Mesendoderm (in vitro differentiated cells): Measurements from ENCODE around the gene STK4.
A peak's percentile ranks its signal among the peaks of the same experiment; 100 is the strongest.

Experiments used
- DNase-seq: peaks from one replicate; pipeline ENCODE4 v3.0.0; 2013
- H2AK5ac ChIP-seq: 2 replicates; pipeline ENCODE4 v1.6.1; 2013; ENCODE audit warnings: low read length, inconsistent platforms
- H2BK120ac ChIP-seq: 2 replicates; pipeline ENCODE4 v1.6.1; 2013; ENCODE audit warnings: low read depth, mild to moderate bottlenecking, low read length, moderate library complexity, mixed read lengths
- H2BK15ac ChIP-seq: replicated peaks from 2 replicates; pipeline ENCODE4 v1.6.1; 2013; ENCODE audit warnings: low read depth, mild to moderate bottlenecking, moderate library complexity
- H2BK5ac ChIP-seq: 2 replicates; pipeline ENCODE4 v1.6.1; 2013; ENCODE audit warnings: low read length, inconsistent platforms
- H3K18ac ChIP-seq: 2 replicates; pipeline ENCODE4 v1.6.1; 2013; ENCODE audit warnings: mild to moderate bottlenecking, low read length, mixed read lengths
- H3K23ac ChIP-seq: one replicate; pipeline ENCODE4 v1.6.1; 2013; ENCODE audit warnings: low read length
- H3K27ac ChIP-seq: 2 replicates; pipeline ENCODE4 v1.5.1; 2013; ENCODE audit warnings: low read depth, mild to moderate bottlenecking, inconsistent platforms, low read length, moderate library complexity
- H3K27me3 ChIP-seq: 2 replicates; pipeline ENCODE4 v1.6.1; 2013; ENCODE audit warnings: low read length, control low read depth, mild to moderate bottlenecking, inconsistent platforms; ENCODE audit not compliant: insufficient read depth, poor library complexity
- H3K36me3 ChIP-seq: 2 replicates; pipeline ENCODE4 v1.6.1; 2013; ENCODE audit warnings: low read length, inconsistent platforms; ENCODE audit not compliant: control insufficient read depth, insufficient read depth
- H3K4ac ChIP-seq: one replicate; pipeline ENCODE4 v1.6.1; 2013; ENCODE audit warnings: low read depth, mild to moderate bottlenecking, low read length, moderate library complexity
- H3K4me1 ChIP-seq: 2 replicates; pipeline ENCODE4 v1.6.1; 2013; ENCODE audit warnings: low read depth, low read length, inconsistent platforms; ENCODE audit not compliant: control insufficient read depth
- H3K4me2 ChIP-seq: 2 replicates; pipeline ENCODE4 v1.6.1; 2013; ENCODE audit warnings: low read length
- H3K4me3 ChIP-seq: 2 replicates; pipeline ENCODE4 v1.5.1; 2013; ENCODE audit warnings: mild to moderate bottlenecking, low read length
- H3K56ac ChIP-seq: one replicate; pipeline ENCODE4 v1.6.1; 2013; ENCODE audit warnings: low read length
- H3K79me1 ChIP-seq: 2 replicates; pipeline ENCODE4 v1.6.1; 2013; ENCODE audit warnings: low read length, inconsistent platforms
- H3K79me2 ChIP-seq: 2 replicates; pipeline ENCODE4 v1.6.1; 2013; ENCODE audit warnings: mild to moderate bottlenecking, low read length; ENCODE audit not compliant: control insufficient read depth, insufficient read depth
- H3K9ac ChIP-seq: 2 replicates; pipeline ENCODE4 v1.6.1; 2013; ENCODE audit warnings: low read length, inconsistent platforms
- H4K5ac ChIP-seq: one replicate; pipeline ENCODE4 v1.6.1; 2013; ENCODE audit warnings: low read length
- H4K8ac ChIP-seq: one replicate; pipeline ENCODE4 v1.6.1; 2013; ENCODE audit warnings: low read depth, mild to moderate bottlenecking, control low read depth, low read length, moderate library complexity
- WGBS: extraction: QIAGEN DNeasy Blood & Tissue Kit; methylation state at CpG from one replicate; pipeline ENCODE4 v1.1.7; 2013; ENCODE audit warnings: low lambda C conversion rate, missing lambda C conversion rate; ENCODE audit not compliant: insufficient coverage; ENCODE audit errors: extremely low coverage; 5-methylcytosine and 5-hydroxymethylcytosine counted together

Gene STK4

GRCh38 chr20:44936510-44936909 lies 29.8 kb upstream of the STK4 start:
- H3K27ac ChIP-seq: no peak overlapping the region
- no peaks in the 10 kb centered on the region for H3K79me2 ChIP-seq
- peaks cover 19% of the 10 kb centered on the region for H3K36me3 ChIP-seq
- H3K23ac ChIP-seq: no peak overlapping the region
- no peak overlapping the region for H4K5ac ChIP-seq
- H3K27me3 ChIP-seq: no peaks in the 10 kb centered on the region
- H3K18ac ChIP-seq: no peak overlapping the region
- no peak overlapping the region for H3K9ac ChIP-seq
- WGBS: no CpG with 5 or more reads among the region's 10 CpGs
- no peak overlapping the region for H4K8ac ChIP-seq
- H3K4me1 ChIP-seq: no peaks in the 10 kb centered on the region
- H2AK5ac ChIP-seq: no peak overlapping the region
- no peak overlapping the region for H2BK15ac ChIP-seq
- H3K79me1 ChIP-seq: no peaks in the 10 kb centered on the region
- H3K4ac ChIP-seq: no peak overlapping the region
- no peak overlapping the region for H3K56ac ChIP-seq
- no peak overlapping the region for H2BK5ac ChIP-seq
- H3K4me3 ChIP-seq: no peak overlapping the region
- DNase-seq: no peak
- H3K4me2 ChIP-seq: no peak overlapping the region
- no peak overlapping the region for H2BK120ac ChIP-seq

GRCh38 chr20:44938637-44939036 lies 27.7 kb upstream of the STK4 start:
- peaks cover 18% of the 10 kb centered on the region for H3K36me3 ChIP-seq
- no peak overlapping the region for H3K4me3 ChIP-seq
- DNase-seq: no peak

GRCh38 chr20:44941120-44941691 lies 25.1 kb upstream of the STK4 start:
- Histone ChIP-seq H3K56ac (no peak overlapping the region), H3K4me3 (no peak overlapping the region), H4K8ac (no peak overlapping the region), H3K18ac (no peak overlapping the region), H3K4me1 (no peaks in the 10 kb centered on the region), H3K27me3 (no peaks in the 10 kb centered on the region), H2BK120ac (no peak overlapping the region), H3K36me3 (peaks cover 15% of the 10 kb centered on the region), H3K27ac (no peak overlapping the region), H3K79me1 (no peaks in the 10 kb centered on the region), H2BK15ac (no peak overlapping the region), H3K4ac (no peak overlapping the region), H2AK5ac (no peak overlapping the region), H3K79me2 (no peaks in the 10 kb centered on the region), H4K5ac (no peak overlapping the region), H3K4me2 (no peak overlapping the region), H2BK5ac (no peak overlapping the region), H3K9ac (no peak overlapping the region), H3K23ac (no peak overlapping the region)
- DNase-seq: no peak
- no CpG with 5 or more reads among the region's 7 CpGs for WGBS

More at GRCh38 chr20:44938637-44939036, 27.7 kb upstream of the STK4 start:
- Histone ChIP-seq H3K27ac (no peak overlapping the region), H2BK120ac (no peak overlapping the region), H3K4ac (no peak overlapping the region), H4K8ac (no peak overlapping the region), H3K27me3 (no peaks in the 10 kb centered on the region), H3K4me1 (no peaks in the 10 kb centered on the region), H3K23ac (no peak overlapping the region), H2BK15ac (no peak overlapping the region), H3K79me2 (no peaks in the 10 kb centered on the region), H3K18ac (no peak overlapping the region), H3K79me1 (no peaks in the 10 kb centered on the region), H3K4me2 (no peak overlapping the region), H3K56ac (no peak overlapping the region), H3K9ac (no peak overlapping the region), H2AK5ac (no peak overlapping the region), H4K5ac (no peak overlapping the region), H2BK5ac (no peak overlapping the region)
- no CpG with 5 or more reads among the region's 9 CpGs for WGBS

- Histone ChIP-seq H3K27me3 (no peaks in the 10 kb centered on the region), H4K8ac (no peak overlapping the region), H3K9ac (no peak overlapping the region), H3K4me3 (no peak overlapping the region), H2BK5ac (no peak overlapping the region), H3K18ac (no peak overlapping the region), H3K56ac (no peak overlapping the region), H3K23ac (no peak overlapping the region), H3K79me1 (no peaks in the 10 kb centered on the region), H2AK5ac (no peak overlapping the region), H2BK120ac (no peak overlapping the region), H3K4ac (no peak overlapping the region), H3K4me2 (no peak overlapping the region), H3K36me3 (peaks cover 9% of the 10 kb centered on the region), H4K5ac (no peak overlapping the region), H3K4me1 (no peaks in the 10 kb centered on the region), H3K27ac (no peak overlapping the region), H3K79me2 (no peaks in the 10 kb centered on the region), H2BK15ac (no peak overlapping the region)
- no CpG with 5 or more reads among the region's 4 CpGs for WGBS
- peak; percentile 27 for DNase-seq
Measured at GRCh38 chr20:44942264-44942973, 23.9 kb upstream of the STK4 start.

GRCh38 chr20:44943828-44944227 lies 22.5 kb upstream of the STK4 start:
- no CpG with 5 or more reads among the region's 4 CpGs for WGBS

More at GRCh38 chr20:44943828-44944227, 22.5 kb upstream of the STK4 start:
- Histone ChIP-seq H3K27me3 (no peaks in the 10 kb centered on the region), H4K8ac (no peak overlapping the region), H3K4me2 (no peak overlapping the region), H3K79me2 (no peaks in the 10 kb centered on the region), H2BK120ac (no peak overlapping the region), H4K5ac (no peak overlapping the region), H3K56ac (no peak overlapping the region), H3K4me1 (no peaks in the 10 kb centered on the region), H3K36me3 (peaks cover 2% of the 10 kb centered on the region), H3K18ac (no peak overlapping the region), H3K79me1 (no peaks in the 10 kb centered on the region), H3K4ac (no peak overlapping the region), H3K9ac (no peak overlapping the region), H2AK5ac (no peak overlapping the region), H3K27ac (no peak overlapping the region), H3K23ac (no peak overlapping the region), H2BK15ac (no peak overlapping the region), H3K4me3 (no peak overlapping the region), H2BK5ac (no peak overlapping the region)
- DNase-seq: no peak
